IMR-90 (cell line): ENCODE data around the gene PPARGC1A. TPM values are rescaled to one million over a fixed set of nuclear protein-coding genes. Genes with fewer than 3 reads are reported as not detected.

Source experiments
- ATAC-seq: fragments of 200-7000 bp; cut with Tn5 transposase; 2 replicates; pipeline ENCODE4 v1.9.1; 2020; ENCODE audit warnings: low read depth, mild to moderate bottlenecking, moderate library complexity
- BruUV-seq: library from RNA; stranded (reverse); fragments of 400-500 nt; replicated peaks from 2 replicates; lab custom pipeline; 2021; lab: Mats Ljungman, UMichigan
- CTCF ChIA-PET: fragments of 300-600 bp; formaldehyde crosslinking; extraction: SDS; loops from one replicate; lab custom pipeline; 2021; ENCODE audit warnings: antibody characterized with exemption; lab: Yijun Ruan, JAX
- POLR2A ChIA-PET: fragments of 300-600 bp; sonication (Branson Sonifier 250); formaldehyde crosslinking; loops from one replicate; lab custom pipeline; 2022; ENCODE audit warnings: antibody characterized with exemption; ENCODE audit not compliant: unreplicated experiment; lab: Charles Lee
- DNase-seq: peaks from one replicate; pipeline ENCODE4 v3.0.0; 2013
- H2AFZ ChIP-seq: replicated peaks from 2 replicates; pipeline ENCODE3; 2013; ENCODE audit warnings: low read length, mild to moderate bottlenecking; ENCODE audit not compliant: poor library complexity
- H2AK5ac ChIP-seq: 2 replicates; pipeline ENCODE4 v1.6.1; 2013; ENCODE audit warnings: low read depth, low read length, inconsistent platforms
- H2AK9ac ChIP-seq: replicated peaks from 2 replicates; pipeline ENCODE3; 2013; ENCODE audit warnings: mild to moderate bottlenecking, low read depth, low read length, moderate library complexity; ENCODE audit not compliant: poor library complexity
- H2BK120ac ChIP-seq: 2 replicates; pipeline ENCODE4 v1.6.1; 2013; ENCODE audit warnings: low read depth, low read length, inconsistent platforms
- H2BK15ac ChIP-seq: 3 replicates; pipeline ENCODE4 v1.6.1; 2013; ENCODE audit warnings: low read depth, low read length, inconsistent platforms
- H2BK20ac ChIP-seq: 2 replicates; pipeline ENCODE4 v1.6.1; 2013; ENCODE audit warnings: low read depth, mild to moderate bottlenecking, inconsistent platforms, low read length, moderate library complexity
- H2BK5ac ChIP-seq: 2 replicates; pipeline ENCODE4 v1.6.1; 2013; ENCODE audit warnings: mild to moderate bottlenecking, low read depth, low read length, inconsistent platforms; ENCODE audit not compliant: poor library complexity, severe bottlenecking
- H3K14ac ChIP-seq: replicated peaks from 2 replicates; pipeline ENCODE4 v1.6.1; 2013; ENCODE audit warnings: low read depth, low read length, inconsistent platforms
- H3K18ac ChIP-seq: 2 replicates; pipeline ENCODE4 v1.6.1; 2013; ENCODE audit warnings: low read depth, low read length, control low read depth
- H3K23ac ChIP-seq: 2 replicates; pipeline ENCODE4 v1.6.1; 2013; ENCODE audit warnings: low read depth, low read length, inconsistent platforms
- H3K27ac ChIP-seq: 2 replicates; pipeline ENCODE4 v1.5.1; 2013; ENCODE audit warnings: mild to moderate bottlenecking, control low read depth, low read length; ENCODE audit not compliant: insufficient read depth
- H3K27me3 ChIP-seq: 2 replicates; pipeline ENCODE4 v1.6.1; 2013; ENCODE audit warnings: low read length; ENCODE audit not compliant: control insufficient read depth, insufficient read depth
- H3K36me3 ChIP-seq: 2 replicates; pipeline ENCODE4 v1.6.1; 2013; ENCODE audit warnings: low read length, mixed read lengths; ENCODE audit not compliant: control insufficient read depth, insufficient read depth
- H3K4ac ChIP-seq: 2 replicates; pipeline ENCODE4 v1.6.1; 2013; ENCODE audit warnings: low read depth, low read length, inconsistent platforms
- H3K4me1 ChIP-seq: 2 replicates; pipeline ENCODE4 v1.6.1; 2013; ENCODE audit warnings: low read length, mixed read lengths; ENCODE audit not compliant: control insufficient read depth, insufficient read depth
- H3K4me2 ChIP-seq: 2 replicates; pipeline ENCODE4 v1.6.1; 2013; ENCODE audit warnings: low read depth, mild to moderate bottlenecking, control low read depth, low read length, moderate library complexity
- H3K4me3 ChIP-seq: 2 replicates; pipeline ENCODE4 v1.5.1; 2013; ENCODE audit warnings: low read depth, mild to moderate bottlenecking, control low read depth, low read length, moderate library complexity; ENCODE audit not compliant: insufficient read depth
- H3K56ac ChIP-seq: 2 replicates; pipeline ENCODE4 v1.6.1; 2013; ENCODE audit warnings: low read length, inconsistent platforms; ENCODE audit not compliant: insufficient read depth; ENCODE audit errors: extremely low read depth
- H3K79me1 ChIP-seq, 2 experiments: 2 replicates each; pipeline ENCODE4 v1.6.1; 2013; ENCODE audit warnings: low read length in 2 of 2, inconsistent platforms in 1 of 2, low read depth in 1 of 2
- H3K9ac ChIP-seq: 2 replicates; pipeline ENCODE4 v1.6.1; 2013; ENCODE audit warnings: low read depth, low read length, control low read depth
- H3K9me1 ChIP-seq: 2 replicates; pipeline ENCODE4 v1.6.1; 2013; ENCODE audit warnings: low read length, inconsistent platforms; ENCODE audit not compliant: insufficient read depth
- H3K9me3 ChIP-seq: 2 replicates; pipeline ENCODE4 v1.6.1; 2013; ENCODE audit warnings: low read length; ENCODE audit not compliant: control insufficient read depth, insufficient read depth
- H4K20me1 ChIP-seq: 2 replicates; pipeline ENCODE4 v1.6.1; 2013; ENCODE audit warnings: low read length, inconsistent platforms; ENCODE audit not compliant: insufficient read depth
- H4K5ac ChIP-seq: 2 replicates; pipeline ENCODE4 v1.6.1; 2013; ENCODE audit warnings: mild to moderate bottlenecking, low read depth, low read length, control low read depth
- H4K8ac ChIP-seq, 2 experiments: 2 replicates each; pipeline ENCODE4 v1.6.1; 2013; ENCODE audit warnings: low read depth in 2 of 2, low read length in 2 of 2, control low read depth in 1 of 2, inconsistent platforms in 1 of 2
- H4K91ac ChIP-seq: 2 replicates; pipeline ENCODE4 v1.6.1; 2013; ENCODE audit warnings: low read depth, low read length, inconsistent platforms; ENCODE audit not compliant: insufficient read depth
- BHLHE40 ChIP-seq: fragments of 150-350 bp; IDR thresholded peaks from 2 replicates; pipeline ENCODE4 v1.6.1; 2016; ENCODE audit warnings: mild to moderate bottlenecking, low read depth, low read length
- CEBPB ChIP-seq: IDR thresholded peaks from 2 replicates; pipeline ENCODE4 v1.6.1; 2012; ENCODE audit warnings: low read depth, low read length, improper control_type of control experiment
- MAFK ChIP-seq: IDR thresholded peaks from 2 replicates; pipeline ENCODE4 v1.6.1; 2012; ENCODE audit warnings: low read depth, low read length, improper control_type of control experiment
- POLR2A ChIP-seq: IDR thresholded peaks from 2 replicates; pipeline ENCODE4 v1.6.1; 2012; ENCODE audit warnings: mild to moderate bottlenecking, low read depth, low read length
- RAD21 ChIP-seq: IDR thresholded peaks from 2 replicates; pipeline ENCODE4 v1.6.1; 2012; ENCODE audit warnings: low read length, improper control_type of control experiment
- RCOR1 ChIP-seq: IDR thresholded peaks from 2 replicates; pipeline ENCODE4 v1.6.1; 2012; ENCODE audit warnings: mild to moderate bottlenecking, low read length, improper control_type of control experiment; ENCODE audit not compliant: insufficient replicate concordance
- SMC3 ChIP-seq: fragments of 150-350 bp; IDR thresholded peaks from 2 replicates; pipeline ENCODE4 v1.6.1; 2016; ENCODE audit warnings: low read depth, mild to moderate bottlenecking, antibody characterized with exemption, low read length, moderate library complexity
- USF2 ChIP-seq: fragments of 150-350 bp; IDR thresholded peaks from 2 replicates; pipeline ENCODE4 v1.6.1; 2017; ENCODE audit warnings: mild to moderate bottlenecking, antibody characterized with exemption, low read length, low read depth
- WGBS, 2 experiments: methylation state at CpG; one replicate each; pipeline versions ENCODE4 v1.1.5 to v1.1.7; 2013; ENCODE audit warnings: missing lambda C conversion rate in 2 of 2; ENCODE audit not compliant: insufficient read length in 1 of 2; ENCODE audit errors: extremely low coverage in 2 of 2; 5-methylcytosine and 5-hydroxymethylcytosine counted together
- dilution Hi-C: fragments of 300-500 bp; cut with HindIII; formaldehyde crosslinking; loops from one replicate; pipeline ENCODE4 v1.14.3; 2018; ENCODE audit warnings: low sequenced_read_pairs; ENCODE audit not compliant: unreplicated experiment
- in situ Hi-C: fragments of 300-500 bp; cut with MboI; formaldehyde crosslinking; loops from 3 replicates; pipeline ENCODE4 v1.14.3; 2019; ENCODE audit warnings: low sequenced_read_pairs, inconsistent platforms, mixed read lengths
- intact Hi-C: fragments of 100-400 bp; cut with micrococcal nuclease; formaldehyde crosslinking; loops from 2 replicates; pipeline ENCODE4 v1.10.0; 2022
- polyA plus RNA-seq, 3 experiments: library from polyadenylated mRNA; depleted of rRNA; stranded (reverse); fragments of >200 nt; gene quantifications; 2 replicates each; pipeline ENCODE4 v1.2.3, GENCODE V29; 2012; ENCODE audit warnings: low replicate concordance in 1 of 3
- total RNA-seq: library from RNA; depleted of rRNA; stranded (reverse); fragments of >200 nt; gene quantifications from 2 replicates; pipeline ENCODE4 v1.2.3, GENCODE V29; 2012

Gene PPARGC1A
- total and polyA plus RNA-seq, 2 of the 4 experiments (the other 2 are of a cell fraction), result under 0.01 to 0.03 TPM

- CTCF ChIA-PET, result interaction anchor here (1.2 kb wide), 1 partner anchor 10 kb away, joined by 5 read pairs; no protein-coding TSS in a partner anchor
- Histone ChIP-seq H3K27me3 (no peaks in the 10 kb centered on the region), H3K4me1 (peaks cover 4% of the 10 kb centered on the region), H3K56ac (no peak overlapping the region), H3K14ac (0 out of 2 replicates have a peak overlapping the region, but pooled peaks have one; percentile 10), H4K91ac (no peak overlapping the region), H4K5ac (no peak overlapping the region), H3K36me3 (no peaks in the 10 kb centered on the region), H4K20me1 (no peaks in the 10 kb centered on the region), H3K4me2 (peak overlapping the region; percentile 87), H2BK120ac (peak overlapping the region; percentile 22), H2BK5ac (no peak overlapping the region), H2AK9ac (no peak overlapping the region), H3K9me3 (no peaks in the 10 kb centered on the region), H3K9me1 (no peaks in the 10 kb centered on the region; the same call in 1 of the 2 replicates), H3K23ac (peak overlapping the region; percentile 9; the same call in 1 of the 2 replicates), H3K9ac (peak overlapping the region; percentile 59), H2AFZ (peak overlapping the region; percentile 84), H3K4me3 (peak overlapping the region; percentile 35), H2BK15ac (no peak overlapping the region), H3K18ac (peak overlapping the region; percentile 21; the same call in 1 of the 2 replicates), H4K8ac (peak overlapping the region in 1 of 2 experiments; percentile 29; a peak in 1 of 4 replicates), H2AK5ac (no peak overlapping the region), H3K4ac (no peak overlapping the region), H3K27ac (peak overlapping the region; percentile 1), H3K79me1 (no peaks in the 10 kb centered on the region), H2BK20ac (no peak overlapping the region)
- dilution Hi-C loops (no loop called here), intact Hi-C loops (loop anchor here (5.0 kb wide), 1 partner anchor 214 kb away; no protein-coding TSS in a partner anchor), in situ Hi-C loops (no loop called here)
- ATAC-seq (peak; percentile 70), DNase-seq (peak; percentile 52)
- POLR2A ChIA-PET, result interaction anchor here (1.1 kb wide), 1 partner anchor 9 kb away, joined by 7 read pairs; no protein-coding TSS in a partner anchor
- TF ChIP-seq RAD21 (no peak), RCOR1 (no peak), MAFK (no peak), CEBPB (peak; percentile 23; the same call in 1 of the 2 replicates), USF2 (peak; percentile 54; the same call in 1 of the 2 replicates), SMC3 (no peak), POLR2A (no peak), BHLHE40 (no peak)
- WGBS, 2 experiments, result 11% methylated on average over 5 of the region's 25 CpGs; no CpG with 5 or more reads in 1 of the 2 experiments
- BruUV-seq, result no TSS peak
These were observed 1.2 kb downstream of the PPARGC1A start for GRCh38 chr4:23888421-23889319.
